ENCODE measurements around the gene MID2.

- TF ChIP-seq EZH2 (IDR thresholded peaks at IDR 0.05), result no peak
- no peak for TF ChIP-seq POLR2AphosphoS5 (IDR thresholded peaks at IDR 0.05; ENCODE audit: borderline replicate concordance, low read depth, low read length)
Observed at GRCh38 chrX:107776649-107777535, 48.8 kb upstream of the MID2 start.
